ENCODE results near the gene STRIT1.

STRIT1 gene

GRCh38 chr3:155293516-155293915 lies at the start of gene STRIT1:
Gene STRIT1, minus strand, starts transcription at chr3:155293683.
- no peak for DNase-seq

GRCh38 chr3:155342344-155342743 lies 48.9 kb upstream of the STRIT1 start:
- DNase-seq: no peak

- no peak for DNase-seq
These were observed 45.6 kb upstream of the STRIT1 start for GRCh38 chr3:155339052-155339451.

- DNase-seq: no peak
These were observed 42.4 kb upstream of the STRIT1 start for GRCh38 chr3:155335724-155336354.

- DNase-seq: no peak
These were observed 41.6 kb upstream of the STRIT1 start for GRCh38 chr3:155334914-155335723.

GRCh38 chr3:155334215-155334913 lies 40.9 kb upstream of the STRIT1 start:
- no peak for DNase-seq

GRCh38 chr3:155332716-155333115 lies 39.2 kb upstream of the STRIT1 start:
- no peak for DNase-seq

GRCh38 chr3:155331078-155331477 lies 37.6 kb upstream of the STRIT1 start:
- no peak for DNase-seq

- no peak for DNase-seq
These were observed 36.9 kb upstream of the STRIT1 start for GRCh38 chr3:155330370-155330769.

- DNase-seq: no peak
These were observed 36.1 kb upstream of the STRIT1 start for GRCh38 chr3:155329513-155330048.

GRCh38 chr3:155327871-155328270 lies 34.4 kb upstream of the STRIT1 start:
- DNase-seq: no peak

- no peak for DNase-seq
These were observed 33.9 kb upstream of the STRIT1 start for GRCh38 chr3:155327430-155327829.

- no peak for DNase-seq
These were observed 33.4 kb upstream of the STRIT1 start for GRCh38 chr3:155326901-155327300.

GRCh38 chr3:155326244-155326643 lies 32.8 kb upstream of the STRIT1 start:
- no peak for DNase-seq

- DNase-seq: peak in 1 of 2 experiments; percentile 50
These were observed 31.9 kb upstream of the STRIT1 start for GRCh38 chr3:155325263-155325835.

- peak; percentile 48 to 49 for DNase-seq
These were observed 29.7 kb upstream of the STRIT1 start for GRCh38 chr3:155323063-155323666.

GRCh38 chr3:155321418-155321817 lies 27.9 kb upstream of the STRIT1 start:
- no peak for DNase-seq

GRCh38 chr3:155320934-155321333 lies 27.5 kb upstream of the STRIT1 start:
- DNase-seq: no peak

- DNase-seq: no peak
These were observed 25.3 kb upstream of the STRIT1 start for GRCh38 chr3:155318740-155319139.

- no peak for DNase-seq
These were observed 23.7 kb upstream of the STRIT1 start for GRCh38 chr3:155317211-155317610.

- no peak for DNase-seq
These were observed 22.9 kb upstream of the STRIT1 start for GRCh38 chr3:155316426-155316825.

GRCh38 chr3:155313916-155314315 lies 20.4 kb upstream of the STRIT1 start:
- DNase-seq: no peak

GRCh38 chr3:155313300-155313699 lies 19.8 kb upstream of the STRIT1 start:
- no peak for DNase-seq
